ENCODE measurements around the gene PHLPP1.

The PHLPP1 gene

DNA sequence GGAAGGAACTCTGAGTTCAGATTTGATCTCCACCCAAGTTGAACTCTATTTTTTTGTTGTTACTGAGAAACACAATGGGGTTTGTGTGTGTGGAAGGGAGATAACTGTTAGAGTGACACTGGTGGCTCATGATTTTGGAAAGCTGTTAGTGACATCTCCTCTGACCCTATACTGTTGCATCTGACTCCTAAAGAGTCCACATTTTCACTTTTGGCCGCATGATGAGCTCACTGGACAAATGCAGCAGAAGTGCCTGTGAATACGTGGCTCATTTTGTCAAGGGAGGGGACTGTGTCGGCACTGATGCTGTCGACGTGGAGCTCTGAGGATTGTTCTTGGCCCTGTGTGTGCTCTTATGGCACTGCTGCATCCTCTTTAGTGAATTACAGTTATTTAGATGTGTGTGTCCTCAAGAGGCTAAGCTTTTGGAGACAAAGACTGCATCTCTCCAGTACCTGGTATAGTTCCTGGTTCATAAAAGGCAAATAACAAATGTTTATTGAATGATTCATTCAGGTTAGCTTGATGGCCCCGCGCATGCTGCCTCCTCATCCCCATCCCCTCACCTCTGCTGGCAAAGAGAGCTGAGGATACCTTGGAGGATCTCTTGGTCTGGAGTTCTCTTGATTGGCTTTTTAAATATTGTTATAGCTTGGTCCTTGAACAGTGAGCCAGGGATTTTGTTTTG lies 135.4 kb downstream of the PHLPP1 start:
- TF ChIP-seq TCF4 (CRISPR knock-in tag; IDR thresholded peaks at IDR 0.05; ENCODE audit: borderline replicate concordance) = no peak
- TF ChIP-seq ZC3H10 (CRISPR knock-in tag; IDR thresholded peaks at IDR 0.05) = no peak
- no peak for TF ChIP-seq ZFP30 (CRISPR knock-in tag; IDR thresholded peaks at IDR 0.05)
- TF ChIP-seq SNAI2 (CRISPR knock-in tag; IDR thresholded peaks at IDR 0.05) = no peak
- TF ChIP-seq ZFP3 (CRISPR knock-in tag; IDR thresholded peaks at IDR 0.05) = no peak
- TF ChIP-seq, protein P1, sequence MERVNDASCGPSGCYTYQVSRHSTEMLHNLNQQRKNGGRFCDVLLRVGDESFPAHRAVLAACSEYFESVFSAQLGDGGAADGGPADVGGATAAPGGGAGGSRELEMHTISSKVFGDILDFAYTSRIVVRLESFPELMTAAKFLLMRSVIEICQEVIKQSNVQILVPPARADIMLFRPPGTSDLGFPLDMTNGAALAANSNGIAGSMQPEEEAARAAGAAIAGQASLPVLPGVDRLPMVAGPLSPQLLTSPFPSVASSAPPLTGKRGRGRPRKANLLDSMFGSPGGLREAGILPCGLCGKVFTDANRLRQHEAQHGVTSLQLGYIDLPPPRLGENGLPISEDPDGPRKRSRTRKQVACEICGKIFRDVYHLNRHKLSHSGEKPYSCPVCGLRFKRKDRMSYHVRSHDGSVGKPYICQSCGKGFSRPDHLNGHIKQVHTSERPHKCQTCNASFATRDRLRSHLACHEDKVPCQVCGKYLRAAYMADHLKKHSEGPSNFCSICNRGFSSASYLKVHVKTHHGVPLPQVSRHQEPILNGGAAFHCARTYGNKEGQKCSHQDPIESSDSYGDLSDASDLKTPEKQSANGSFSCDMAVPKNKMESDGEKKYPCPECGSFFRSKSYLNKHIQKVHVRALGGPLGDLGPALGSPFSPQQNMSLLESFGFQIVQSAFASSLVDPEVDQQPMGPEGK (CRISPR knock-in tag; IDR thresholded peaks at IDR 0.05; ENCODE audit: borderline replicate concordance) = no peak
- no peak for TF ChIP-seq CSDC2 (CRISPR knock-in tag; IDR thresholded peaks at IDR 0.05)
- TF ChIP-seq ARNTL (CRISPR knock-in tag; IDR thresholded peaks at IDR 0.05; ENCODE audit: borderline replicate concordance, low read depth) = no peak
- TF ChIP-seq ISL1 (CRISPR knock-in tag; IDR thresholded peaks at IDR 0.05) = no peak
- TF ChIP-seq, protein P2, sequence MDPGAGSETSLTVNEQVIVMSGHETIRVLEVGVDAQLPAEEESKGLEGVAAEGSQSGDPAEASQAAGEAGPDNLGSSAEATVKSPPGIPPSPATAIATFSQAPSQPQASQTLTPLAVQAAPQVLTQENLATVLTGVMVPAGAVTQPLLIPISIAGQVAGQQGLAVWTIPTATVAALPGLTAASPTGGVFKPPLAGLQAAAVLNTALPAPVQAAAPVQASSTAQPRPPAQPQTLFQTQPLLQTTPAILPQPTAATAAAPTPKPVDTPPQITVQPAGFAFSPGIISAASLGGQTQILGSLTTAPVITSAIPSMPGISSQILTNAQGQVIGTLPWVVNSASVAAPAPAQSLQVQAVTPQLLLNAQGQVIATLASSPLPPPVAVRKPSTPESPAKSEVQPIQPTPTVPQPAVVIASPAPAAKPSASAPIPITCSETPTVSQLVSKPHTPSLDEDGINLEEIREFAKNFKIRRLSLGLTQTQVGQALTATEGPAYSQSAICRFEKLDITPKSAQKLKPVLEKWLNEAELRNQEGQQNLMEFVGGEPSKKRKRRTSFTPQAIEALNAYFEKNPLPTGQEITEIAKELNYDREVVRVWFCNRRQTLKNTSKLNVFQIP (CRISPR knock-in tag; IDR thresholded peaks at IDR 0.05; ENCODE audit: borderline replicate concordance, low read depth) = no peak
- TF ChIP-seq, protein P3, sequence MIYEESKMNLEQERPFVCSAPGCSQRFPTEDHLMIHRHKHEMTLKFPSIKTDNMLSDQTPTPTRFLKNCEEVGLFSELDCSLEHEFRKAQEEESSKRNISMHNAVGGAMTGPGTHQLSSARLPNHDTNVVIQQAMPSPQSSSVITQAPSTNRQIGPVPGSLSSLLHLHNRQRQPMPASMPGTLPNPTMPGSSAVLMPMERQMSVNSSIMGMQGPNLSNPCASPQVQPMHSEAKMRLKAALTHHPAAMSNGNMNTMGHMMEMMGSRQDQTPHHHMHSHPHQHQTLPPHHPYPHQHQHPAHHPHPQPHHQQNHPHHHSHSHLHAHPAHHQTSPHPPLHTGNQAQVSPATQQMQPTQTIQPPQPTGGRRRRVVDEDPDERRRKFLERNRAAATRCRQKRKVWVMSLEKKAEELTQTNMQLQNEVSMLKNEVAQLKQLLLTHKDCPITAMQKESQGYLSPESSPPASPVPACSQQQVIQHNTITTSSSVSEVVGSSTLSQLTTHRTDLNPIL (CRISPR knock-in tag; IDR thresholded peaks at IDR 0.05; ENCODE audit: low read depth) = no peak
- no peak for TF ChIP-seq ZNF565 (CRISPR knock-in tag; conservative IDR thresholded peaks at IDR 0.05; ENCODE audit: low read depth)
- TF ChIP-seq, protein P4, sequence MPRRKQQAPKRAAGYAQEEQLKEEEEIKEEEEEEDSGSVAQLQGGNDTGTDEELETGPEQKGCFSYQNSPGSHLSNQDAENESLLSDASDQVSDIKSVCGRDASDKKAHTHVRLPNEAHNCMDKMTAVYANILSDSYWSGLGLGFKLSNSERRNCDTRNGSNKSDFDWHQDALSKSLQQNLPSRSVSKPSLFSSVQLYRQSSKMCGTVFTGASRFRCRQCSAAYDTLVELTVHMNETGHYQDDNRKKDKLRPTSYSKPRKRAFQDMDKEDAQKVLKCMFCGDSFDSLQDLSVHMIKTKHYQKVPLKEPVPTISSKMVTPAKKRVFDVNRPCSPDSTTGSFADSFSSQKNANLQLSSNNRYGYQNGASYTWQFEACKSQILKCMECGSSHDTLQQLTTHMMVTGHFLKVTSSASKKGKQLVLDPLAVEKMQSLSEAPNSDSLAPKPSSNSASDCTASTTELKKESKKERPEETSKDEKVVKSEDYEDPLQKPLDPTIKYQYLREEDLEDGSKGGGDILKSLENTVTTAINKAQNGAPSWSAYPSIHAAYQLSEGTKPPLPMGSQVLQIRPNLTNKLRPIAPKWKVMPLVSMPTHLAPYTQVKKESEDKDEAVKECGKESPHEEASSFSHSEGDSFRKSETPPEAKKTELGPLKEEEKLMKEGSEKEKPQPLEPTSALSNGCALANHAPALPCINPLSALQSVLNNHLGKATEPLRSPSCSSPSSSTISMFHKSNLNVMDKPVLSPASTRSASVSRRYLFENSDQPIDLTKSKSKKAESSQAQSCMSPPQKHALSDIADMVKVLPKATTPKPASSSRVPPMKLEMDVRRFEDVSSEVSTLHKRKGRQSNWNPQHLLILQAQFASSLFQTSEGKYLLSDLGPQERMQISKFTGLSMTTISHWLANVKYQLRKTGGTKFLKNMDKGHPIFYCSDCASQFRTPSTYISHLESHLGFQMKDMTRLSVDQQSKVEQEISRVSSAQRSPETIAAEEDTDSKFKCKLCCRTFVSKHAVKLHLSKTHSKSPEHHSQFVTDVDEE (CRISPR knock-in tag; IDR thresholded peaks at IDR 0.05) = no peak
- no peak for TF ChIP-seq ESRRG (CRISPR knock-in tag; IDR thresholded peaks at IDR 0.05)
- no peak for TF ChIP-seq TOX (CRISPR knock-in tag; IDR thresholded peaks at IDR 0.05; ENCODE audit: borderline replicate concordance)

DNA sequence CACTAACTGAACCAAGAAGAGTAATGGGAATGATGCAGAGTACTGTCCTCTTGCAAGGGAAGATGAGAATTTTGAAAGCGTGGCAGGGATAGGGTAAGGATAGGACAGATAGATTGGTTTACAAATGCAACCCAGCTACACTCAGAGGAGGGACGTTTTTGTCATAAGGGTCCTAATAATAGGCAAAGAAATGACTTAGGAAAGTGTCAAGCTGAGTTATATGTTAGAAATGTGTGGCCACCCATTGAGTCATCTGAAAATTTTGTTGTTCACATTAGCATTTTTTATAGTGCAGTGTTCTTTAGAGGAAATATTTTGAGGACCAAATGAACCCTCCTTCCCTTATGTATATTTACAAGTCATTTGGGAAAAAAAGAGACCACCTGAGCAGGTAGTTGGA lies 137.5 kb downstream of the PHLPP1 start:
- ATAC-seq = no peak
- TF ChIP-seq, protein P5, sequence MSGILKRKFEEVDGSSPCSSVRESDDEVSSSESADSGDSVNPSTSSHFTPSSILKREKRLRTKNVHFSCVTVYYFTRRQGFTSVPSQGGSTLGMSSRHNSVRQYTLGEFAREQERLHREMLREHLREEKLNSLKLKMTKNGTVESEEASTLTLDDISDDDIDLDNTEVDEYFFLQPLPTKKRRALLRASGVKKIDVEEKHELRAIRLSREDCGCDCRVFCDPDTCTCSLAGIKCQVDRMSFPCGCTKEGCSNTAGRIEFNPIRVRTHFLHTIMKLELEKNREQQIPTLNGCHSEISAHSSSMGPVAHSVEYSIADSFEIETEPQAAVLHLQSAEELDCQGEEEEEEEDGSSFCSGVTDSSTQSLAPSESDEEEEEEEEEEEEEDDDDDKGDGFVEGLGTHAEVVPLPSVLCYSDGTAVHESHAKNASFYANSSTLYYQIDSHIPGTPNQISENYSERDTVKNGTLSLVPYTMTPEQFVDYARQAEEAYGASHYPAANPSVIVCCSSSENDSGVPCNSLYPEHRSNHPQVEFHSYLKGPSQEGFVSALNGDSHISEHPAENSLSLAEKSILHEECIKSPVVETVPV (CRISPR knock-in tag; IDR thresholded peaks at IDR 0.05) = no peak
- TF ChIP-seq BACH2 (CRISPR knock-in tag; IDR thresholded peaks at IDR 0.05; ENCODE audit: borderline replicate concordance) = no peak
- no peak for TF ChIP-seq ARNTL (CRISPR knock-in tag; IDR thresholded peaks at IDR 0.05; ENCODE audit: borderline replicate concordance, low read depth)
- TF ChIP-seq ZNF565 (CRISPR knock-in tag; conservative IDR thresholded peaks at IDR 0.05; ENCODE audit: low read depth) = no peak
- TF ChIP-seq CSDC2 (CRISPR knock-in tag; IDR thresholded peaks at IDR 0.05) = no peak
- TF ChIP-seq ZFP3 (CRISPR knock-in tag; IDR thresholded peaks at IDR 0.05) = no peak
- TF ChIP-seq ZNF70 (CRISPR knock-in tag; IDR thresholded peaks at IDR 0.05) = no peak

More for the DNA sequence above, 135.4 kb downstream of the PHLPP1 start:
- ATAC-seq = no peak

DNA sequence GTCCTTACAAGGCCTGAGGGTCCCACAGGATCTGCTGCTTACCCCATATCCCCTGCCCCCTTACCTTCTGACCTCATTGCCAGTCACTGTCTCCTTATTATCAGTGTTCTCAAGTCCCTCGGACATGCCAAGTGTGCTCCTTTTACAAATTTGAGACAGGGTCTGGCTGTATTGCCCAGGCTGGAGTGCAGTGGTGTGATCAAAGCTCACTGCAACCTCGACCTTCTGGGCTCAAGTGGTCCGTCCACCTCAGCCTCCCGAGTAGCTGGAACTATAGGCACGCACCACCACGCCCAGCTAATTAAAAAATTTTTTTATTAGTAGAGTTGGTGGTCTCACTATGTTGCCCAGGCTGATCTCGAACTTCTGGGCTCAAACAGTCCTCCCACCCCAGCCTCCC lies 141.0 kb downstream of the PHLPP1 start:
- ATAC-seq = no peak
- no peak for TF ChIP-seq ZFP3 (CRISPR knock-in tag; IDR thresholded peaks at IDR 0.05)
- no peak for TF ChIP-seq ZFP30 (CRISPR knock-in tag; IDR thresholded peaks at IDR 0.05)
- no peak for TF ChIP-seq PPARA (CRISPR knock-in tag; IDR thresholded peaks at IDR 0.05; ENCODE audit: borderline replicate concordance)
- TF ChIP-seq GLIS3 (CRISPR knock-in tag; IDR thresholded peaks at IDR 0.05) = no peak
- TF ChIP-seq ARNTL (CRISPR knock-in tag; IDR thresholded peaks at IDR 0.05; ENCODE audit: borderline replicate concordance, low read depth) = no peak
- TF ChIP-seq ZNF565 (CRISPR knock-in tag; conservative IDR thresholded peaks at IDR 0.05; ENCODE audit: low read depth) = no peak
- TF ChIP-seq, protein P2 (CRISPR knock-in tag; IDR thresholded peaks at IDR 0.05; ENCODE audit: borderline replicate concordance, low read depth) = no peak
- TF ChIP-seq TOX (CRISPR knock-in tag; IDR thresholded peaks at IDR 0.05; ENCODE audit: borderline replicate concordance) = no peak
- TF ChIP-seq CSDC2 (CRISPR knock-in tag; IDR thresholded peaks at IDR 0.05) = no peak
- TF ChIP-seq TCF4 (CRISPR knock-in tag; IDR thresholded peaks at IDR 0.05; ENCODE audit: borderline replicate concordance) = no peak
- TF ChIP-seq, protein P4 (CRISPR knock-in tag; IDR thresholded peaks at IDR 0.05) = no peak
- TF ChIP-seq RARB (CRISPR knock-in tag; IDR thresholded peaks at IDR 0.05) = no peak
- no peak for TF ChIP-seq ISL1 (CRISPR knock-in tag; IDR thresholded peaks at IDR 0.05)
- TF ChIP-seq OSR1 (CRISPR knock-in tag; IDR thresholded peaks at IDR 0.05) = no peak

Data from SK-N-SH treated with all-trans-retinoic acid at 6 μM for 48 hours (cell line).